Endothelial cell of umbilical vein (primary cell): Measurements from ENCODE around the gene HSPB6. TPM values are rescaled to one million over a fixed set of nuclear protein-coding genes. Genes with fewer than 3 reads are reported as not detected.

Experiments
- BruUV-seq: library from RNA; stranded (reverse); fragments of 400-500 nt; replicated peaks from 2 replicates; lab custom pipeline; 2021; lab: Mats Ljungman, UMichigan
- CTCF ChIA-PET: fragments of 300-600, 350-600 bp; sonication (Branson Sonifier 250); formaldehyde crosslinking; loops from one replicate; lab custom pipeline; 2021; ENCODE audit warnings: antibody characterized with exemption, inconsistent platforms; lab: Charles Lee
- POLR2A ChIA-PET: fragments of 300-600, 350-600 bp; sonication (Branson Sonifier 250); formaldehyde crosslinking; loops from one replicate; lab custom pipeline; 2021; ENCODE audit warnings: antibody characterized with exemption, inconsistent platforms; lab: Charles Lee
- DNase-seq: peaks from one replicate; pipeline ENCODE4 v3.0.0-alpha.2; 2011; ENCODE audit warnings: low read depth, low spot score
- FAIRE-seq: peaks from 2 replicates; lab custom pipeline; 2011; peaks lifted over from hg19 to GRCh38; lab: Jason Lieb, UNC
- H2AFZ ChIP-seq: 2 replicates; pipeline ENCODE4 v1.6.0; 2012; ENCODE audit warnings: low read depth, low read length, control low read depth, inconsistent platforms
- H3K27ac ChIP-seq: 2 replicates; pipeline ENCODE4 v1.5.1; 2011; ENCODE audit warnings: low read depth, mild to moderate bottlenecking, control low read depth, low read length, moderate library complexity; ENCODE audit not compliant: insufficient read depth
- H3K27me3 ChIP-seq, 2 experiments: 2 replicates each; pipeline versions ENCODE4 v1.6.0 to v1.6.1; 2011; ENCODE audit warnings: low read length in 2 of 2, mixed read lengths in 1 of 2; ENCODE audit not compliant: control insufficient read depth in 2 of 2, insufficient read depth in 2 of 2
- H3K36me3 ChIP-seq, 2 experiments: 2 replicates in 1 of 2; 3 replicates in 1 of 2; pipeline ENCODE4 v1.5.1; 2011; ENCODE audit warnings: low read length in 2 of 2, mild to moderate bottlenecking in 1 of 2, moderate library complexity in 1 of 2; ENCODE audit not compliant: control insufficient read depth in 2 of 2, insufficient read depth in 2 of 2; ENCODE audit errors: extremely low read depth in 1 of 2
- H3K4me1 ChIP-seq: 3 replicates; pipeline ENCODE4 v1.5.1; 2011; ENCODE audit warnings: mild to moderate bottlenecking, low read length; ENCODE audit not compliant: control insufficient read depth, insufficient read depth; ENCODE audit errors: extremely low read depth
- H3K4me2 ChIP-seq: 2 replicates; pipeline ENCODE4 v1.6.1; 2011; ENCODE audit warnings: low read length, control low read depth, mixed read lengths; ENCODE audit not compliant: insufficient read depth
- H3K4me3 ChIP-seq, 3 experiments: fragments of 200-600 bp in 1 of 3; sonication (generic), shearing (Covaris generic) in 1 of 3; replicated peaks in 1 of 3; 2 replicates each; pipeline ENCODE4 v1.5.1; 2011 to 2016; ENCODE audit warnings: control low read depth in 3 of 3, low read length in 3 of 3, mild to moderate bottlenecking in 2 of 3, inconsistent platforms in 1 of 3, low read depth in 1 of 3, moderate library complexity in 1 of 3; ENCODE audit not compliant: insufficient read depth in 1 of 3
- H3K79me2 ChIP-seq: 2 replicates; pipeline ENCODE4 v1.6.0; 2012; ENCODE audit warnings: low read length, inconsistent platforms; ENCODE audit not compliant: control insufficient read depth, insufficient read depth
- H3K9ac ChIP-seq: replicated peaks from 2 replicates; pipeline ENCODE3; 2011; ENCODE audit warnings: low read length, control low read depth; ENCODE audit not compliant: insufficient read depth; ENCODE audit errors: extremely low read depth
- H3K9me1 ChIP-seq: replicated peaks from 3 replicates; pipeline ENCODE4 v1.6.0; 2011; ENCODE audit warnings: mild to moderate bottlenecking, low read length; ENCODE audit not compliant: control insufficient read depth, insufficient read depth; ENCODE audit errors: extremely low read depth
- H3K9me3 ChIP-seq: replicated peaks from 2 replicates; pipeline ENCODE4 v1.5.1; 2012; ENCODE audit warnings: low read length, inconsistent platforms; ENCODE audit not compliant: control insufficient read depth, insufficient read depth
- H4K20me1 ChIP-seq: replicated peaks from 2 replicates; pipeline ENCODE3; 2011; ENCODE audit warnings: mild to moderate bottlenecking, low read length; ENCODE audit not compliant: control insufficient read depth, insufficient read depth; ENCODE audit errors: extremely low read depth
- CTCF ChIP-seq, 2 donors: IDR thresholded peaks; 1 replicate in 1 of 2; 2 replicates in 1 of 2; pipeline ENCODE4 v1.5.1; 2011; ENCODE audit warnings: low read length in 2 of 2, mild to moderate bottlenecking in 2 of 2, moderate library complexity in 2 of 2, control low read depth in 1 of 2, inconsistent platforms in 1 of 2, low read depth in 1 of 2; ENCODE audit not compliant: insufficient read depth in 1 of 2; ENCODE audit errors: extremely low read depth in 1 of 2
- EZH2 ChIP-seq: IDR thresholded peaks from 2 replicates; pipeline ENCODE4 v1.6.1; 2012; ENCODE audit warnings: borderline replicate concordance, low read depth, mild to moderate bottlenecking, moderate library complexity, low read length, inconsistent platforms; ENCODE audit not compliant: severe bottlenecking
- FOS ChIP-seq: IDR thresholded peaks from 2 replicates; pipeline ENCODE4 v1.6.1; 2011; ENCODE audit warnings: mild to moderate bottlenecking, low read length, moderate library complexity, borderline replicate concordance; ENCODE audit not compliant: insufficient read depth
- GATA2 ChIP-seq: IDR thresholded peaks from 2 replicates; pipeline ENCODE4 v1.7.0; 2011; ENCODE audit warnings: low read depth, mild to moderate bottlenecking, moderate library complexity, mixed read lengths, low read length; ENCODE audit not compliant: insufficient read length, insufficient read depth
- JUN ChIP-seq: IDR thresholded peaks from 2 replicates; pipeline ENCODE4 v1.6.1; 2011; ENCODE audit warnings: borderline replicate concordance, low read depth; ENCODE audit not compliant: insufficient read length, insufficient read depth
- MAX ChIP-seq: IDR thresholded peaks from 2 replicates; pipeline ENCODE4 v1.6.1; 2011; ENCODE audit not compliant: insufficient read depth, insufficient read length
- MYC ChIP-seq: IDR thresholded peaks from one replicate; pipeline ENCODE4 v1.6.1; 2011; ENCODE audit warnings: mild to moderate bottlenecking, low read depth, low read length
- POLR2A ChIP-seq: IDR thresholded peaks from 2 replicates; pipeline ENCODE4 v1.6.1; 2012; ENCODE audit warnings: low read depth, mild to moderate bottlenecking, control low read depth, low read length
- POLR2AphosphoS5 ChIP-seq: IDR thresholded peaks from 2 replicates; pipeline ENCODE4 v1.6.1; 2012; ENCODE audit warnings: low read depth, mild to moderate bottlenecking, control low read depth, low read length, moderate library complexity; ENCODE audit not compliant: insufficient read depth
- dilution Hi-C: fragments of 300-500 bp; cut with MboI; formaldehyde crosslinking; loops from one replicate; pipeline ENCODE4 v1.15.0; 2019; ENCODE audit warnings: low sequenced_read_pairs; ENCODE audit not compliant: extremely low pct_ligation_motif_present
- intact Hi-C: fragments of 100-400 bp; cut with micrococcal nuclease; formaldehyde crosslinking; loops from one replicate; pipeline ENCODE4 v1.10.0; 2022
- polyA plus RNA-seq, 4 experiments: library from polyadenylated mRNA; depleted of rRNA in 3 of 4; stranded (reverse) in 3 of 4; unstranded in 1 of 4; fragments of >200 nt; gene quantifications; 2 replicates each; pipeline versions ENCODE4 v1.2.1 to v1.2.3, GENCODE V29; 2011 to 2012; ENCODE audit warnings: missing spikeins in 1 of 4
- total RNA-seq: library from RNA; stranded (reverse); gene quantifications from 2 replicates; pipeline ENCODE4 v1.2.3, GENCODE V29; 2021

The HSPB6 gene
- total and polyA plus RNA-seq, 2 donors (not counting 3 experiments of a cell fraction or from before 2014, with no cell fraction given), result 3.4 to 6.2 TPM

GRCh38 chr19:35710784-35711723 lies 45.8 kb downstream of the HSPB6 start:
- DNase-seq (no peak), FAIRE-seq (no peak)
- Histone ChIP-seq H3K27me3 (no peaks in the 10 kb centered on the region), H3K4me1 (peaks cover 3% of the 10 kb centered on the region), H3K9me3 (no peaks in the 10 kb centered on the region), H4K20me1 (no peaks in the 10 kb centered on the region), H3K9me1 (no peaks in the 10 kb centered on the region), H2AFZ (no peak overlapping the region), H3K27ac (no peak overlapping the region), H3K4me3 (no peak overlapping the region), H3K4me2 (no peak overlapping the region), H3K36me3 (no peaks in the 10 kb centered on the region), H3K79me2 (no peaks in the 10 kb centered on the region), H3K9ac (no peak overlapping the region)
- TF ChIP-seq MYC (no peak), JUN (no peak), POLR2AphosphoS5 (no peak), FOS (no peak), GATA2 (no peak), MAX (no peak), EZH2 (no peak), POLR2A (no peak), CTCF (IDR thresholded peaks at IDR 0.05; ENCODE audit: extremely low read depth in 1 of 2, insufficient read depth in 1 of 2, low read depth in 1 of 2, low read length in 2 of 2) (no peak)
- CTCF ChIA-PET, result interaction anchor here (0.9 to 1.4 kb wide), 3 partner anchors 9 to 17 kb away, joined by 3 to 5 read pairs (median 4); no protein-coding TSS in a partner anchor
- intact Hi-C loops, result no loop called here
- POLR2A ChIA-PET, result no interaction called here
- dilution Hi-C loops, result no loop called here
- no TSS peak for BruUV-seq
